GM12878 (cell line): ENCODE data around the gene GGCT. TPM values are rescaled to one million over a fixed set of nuclear protein-coding genes. Genes with fewer than 3 reads are reported as not detected.

Experiments used
- ATAC-seq: fragments of 200-7000 bp; cut with Tn5 transposase; 3 replicates; pipeline ENCODE4 v1.9.1; 2020; ENCODE audit warnings: mild to moderate bottlenecking, moderate library complexity
- BruUV-seq: library from RNA; stranded (reverse); fragments of 400-500 nt; replicated peaks from 2 replicates; lab custom pipeline; 2021; lab: Mats Ljungman, UMichigan
- CTCF ChIA-PET: fragments of 300-600 bp; sonication (Branson Sonifier 250); formaldehyde crosslinking; extraction: SDS; loops from one replicate; lab custom pipeline; 2021; ENCODE audit warnings: inconsistent platforms; lab: Yijun Ruan, JAX
- POLR2A ChIA-PET: fragments of 350-600 bp; formaldehyde crosslinking; extraction: SDS; loops from one replicate; lab custom pipeline; 2021; ENCODE audit warnings: inconsistent platforms; lab: Charles Lee
- RAD21 ChIA-PET: fragments of 300-600 bp; sonication (Branson Sonifier 250); formaldehyde crosslinking; loops from one replicate; lab custom pipeline; 2023; ENCODE audit warnings: antibody characterized with exemption; ENCODE audit not compliant: unreplicated experiment; lab: Charles Lee
- SMC1A ChIA-PET: fragments of 300-600 bp; sonication (Branson Sonifier 250); formaldehyde crosslinking; loops from one replicate; lab custom pipeline; 2023; ENCODE audit not compliant: unreplicated experiment, uncharacterized antibody; lab: Charles Lee
- DNase-seq: peaks from one replicate; pipeline ENCODE4 v3.0.0-alpha.2; 2011; ENCODE audit warnings: low read depth, low spot score
- FAIRE-seq: peaks from 3 replicates; lab custom pipeline; 2011; peaks lifted over from hg19 to GRCh38; lab: Jason Lieb, UNC
- H2AFZ ChIP-seq: 2 replicates; pipeline ENCODE4 v1.6.0; 2011; ENCODE audit warnings: low read depth, low read length, control low read depth; ENCODE audit not compliant: control insufficient read depth
- H3K27ac ChIP-seq: 2 replicates; pipeline ENCODE4 v1.5.1; 2011; ENCODE audit warnings: control low read depth; ENCODE audit not compliant: control insufficient read depth, insufficient read depth
- H3K27me3 ChIP-seq, 2 experiments: replicated peaks in 1 of 2; 2 replicates each; pipeline versions ENCODE4 v1.6.0 to v1.6.1; 2011; ENCODE audit warnings: low read length in 1 of 2; ENCODE audit not compliant: control insufficient read depth in 2 of 2, insufficient read depth in 2 of 2
- H3K36me3 ChIP-seq, 2 experiments: 2 replicates each; pipeline ENCODE4 v1.5.1; 2011; ENCODE audit warnings: low read length in 1 of 2; ENCODE audit not compliant: control insufficient read depth in 2 of 2, insufficient read depth in 2 of 2
- H3K4me1 ChIP-seq: 2 replicates; pipeline ENCODE4 v1.6.1; 2011; ENCODE audit warnings: mild to moderate bottlenecking, low read length, moderate library complexity, mixed read lengths; ENCODE audit not compliant: control insufficient read depth, insufficient read depth
- H3K4me2 ChIP-seq: 2 replicates; pipeline ENCODE4 v1.6.0; 2011; ENCODE audit warnings: control low read depth; ENCODE audit not compliant: control insufficient read depth, insufficient read depth
- H3K4me3 ChIP-seq: fragments of 200-600 bp; sonication (generic); 2 replicates; pipeline ENCODE4 v1.5.1; 2016
- H3K79me2 ChIP-seq: 2 replicates; pipeline ENCODE4 v1.6.0; 2011; ENCODE audit warnings: low read length; ENCODE audit not compliant: control insufficient read depth, insufficient read depth
- H3K9ac ChIP-seq: 2 replicates; pipeline ENCODE4 v1.8.0; 2011; ENCODE audit warnings: low read length, control low read depth, mixed read lengths; ENCODE audit not compliant: control insufficient read depth, insufficient read depth
- H3K9me3 ChIP-seq: replicated peaks from 3 replicates; pipeline ENCODE4 v1.5.1; 2011; ENCODE audit warnings: mild to moderate bottlenecking, low read length; ENCODE audit not compliant: control insufficient read depth, insufficient read depth
- H4K20me1 ChIP-seq: 2 replicates; pipeline ENCODE4 v1.6.0; 2011; ENCODE audit not compliant: control insufficient read depth, insufficient read depth
- ATF2 ChIP-seq: IDR thresholded peaks from 2 replicates; pipeline ENCODE4 v1.6.1; 2012; ENCODE audit warnings: low read length, inconsistent platforms
- ATF3 ChIP-seq: IDR thresholded peaks from 2 replicates; pipeline ENCODE4 v1.6.1; 2011; ENCODE audit warnings: low read depth, mild to moderate bottlenecking, low read length, moderate library complexity, borderline replicate concordance; ENCODE audit errors: extremely low read depth
- CBX5 ChIP-seq: sonication (generic); IDR thresholded peaks from 2 replicates; pipeline ENCODE4 v1.6.1; 2016; ENCODE audit warnings: low read depth, moderate library complexity, mild to moderate bottlenecking, inconsistent platforms
- CHD4 ChIP-seq: fragments of 200-600 bp; sonication (generic); IDR thresholded peaks from 2 replicates; pipeline ENCODE4 v1.6.1; 2016; ENCODE audit warnings: mild to moderate bottlenecking
- ESRRA ChIP-seq: IDR thresholded peaks from 2 replicates; pipeline ENCODE4 v1.6.1; 2012; ENCODE audit warnings: mild to moderate bottlenecking, low read length, improper control_type of control experiment
- EZH2 ChIP-seq: IDR thresholded peaks from 2 replicates; pipeline ENCODE4 v1.6.1; 2012; ENCODE audit warnings: low read depth, mild to moderate bottlenecking, control low read depth, inconsistent platforms, low read length, borderline replicate concordance; ENCODE audit not compliant: control insufficient read depth
- IKZF1 ChIP-seq: fragments of 450-650 bp; conservative IDR thresholded peaks from 2 replicates; pipeline ENCODE4 v1.6.1; 2017; ENCODE audit warnings: antibody characterized with exemption, mild to moderate bottlenecking
- JUNB ChIP-seq: IDR thresholded peaks from 2 replicates; pipeline ENCODE4 v1.6.1; 2016; ENCODE audit warnings: antibody characterized with exemption, mild to moderate bottlenecking
- KLF5 ChIP-seq: fragments of 450-650 bp; IDR thresholded peaks from 2 replicates; pipeline ENCODE4 v1.6.1; 2014; ENCODE audit warnings: mild to moderate bottlenecking; ENCODE audit not compliant: partially characterized antibody
- MTA3 ChIP-seq: IDR thresholded peaks from 2 replicates; pipeline ENCODE4 v1.6.1; 2012; ENCODE audit warnings: low read length, inconsistent platforms, borderline replicate concordance
- NRF1 ChIP-seq: conservative IDR thresholded peaks from 2 replicates; pipeline ENCODE4 v1.6.1; 2011; ENCODE audit warnings: mild to moderate bottlenecking, low read depth, low read length, improper control_type of control experiment
- POLR2AphosphoS2 ChIP-seq: IDR thresholded peaks from 2 replicates; pipeline ENCODE4 v1.6.1; 2011; ENCODE audit warnings: low read depth, mild to moderate bottlenecking, low read length, improper control_type of control experiment, moderate library complexity
- SMARCA5 ChIP-seq: fragments of 450-650 bp; IDR thresholded peaks from 2 replicates; pipeline ENCODE4 v1.6.1; 2017; ENCODE audit warnings: mild to moderate bottlenecking
- STAT1 ChIP-seq: fragments of 450-650 bp; conservative IDR thresholded peaks from 2 replicates; pipeline ENCODE4 v1.6.1; 2014; ENCODE audit warnings: antibody characterized with exemption, mild to moderate bottlenecking
- STAT3 ChIP-seq: IDR thresholded peaks from 2 replicates; pipeline ENCODE4 v1.6.1; 2011; ENCODE audit warnings: low read depth, low read length, improper control_type of control experiment
- SUPT20H ChIP-seq: IDR thresholded peaks from 2 replicates; pipeline ENCODE4 v1.6.1; 2011; ENCODE audit warnings: low read depth, mild to moderate bottlenecking, low read length, moderate library complexity, borderline replicate concordance; ENCODE audit not compliant: control insufficient read depth
- SUZ12 ChIP-seq: fragments of 200-600 bp; sonication (generic); IDR thresholded peaks from one replicate; pipeline ENCODE4 v1.6.1; 2018; ENCODE audit warnings: antibody characterized with exemption, mild to moderate bottlenecking; ENCODE audit not compliant: unreplicated experiment
- YY1 ChIP-seq: IDR thresholded peaks from 2 replicates; pipeline ENCODE4 v1.6.1; 2011; ENCODE audit warnings: low read depth, mild to moderate bottlenecking, low read length
- ZSCAN29 ChIP-seq: fragments of 450-650 bp; IDR thresholded peaks from 2 replicates; pipeline ENCODE4 v1.6.1; 2017; ENCODE audit warnings: mild to moderate bottlenecking, moderate library complexity
- WGBS: methylation state at CpG from one replicate; pipeline ENCODE4 v1.1.6; 2016; ENCODE audit warnings: low lambda C conversion rate; ENCODE audit not compliant: insufficient replicate concordance, insufficient coverage; ENCODE audit errors: missing lambda C conversion rate; 5-methylcytosine and 5-hydroxymethylcytosine counted together
- in situ Hi-C: fragments of 300-500 bp; cut with MboI; formaldehyde crosslinking; loops from 9 replicates; pipeline ENCODE4 v1.14.3; 2018; ENCODE audit warnings: mixed read lengths
- intact Hi-C: fragments of 100-400 bp; cut with micrococcal nuclease; formaldehyde crosslinking; loops from one replicate; pipeline ENCODE4 v1.14.2; 2022; ENCODE audit not compliant: unreplicated experiment
- polyA plus RNA-seq, 11 experiments: library from polyadenylated mRNA; depleted of rRNA in 4 of 11; unstranded in 6 of 11; stranded (reverse) in 5 of 11; fragments of >200 nt; fragmentation: Nextera tagmentation in 4 of 11; fragmentation: Illumina TruSeq in 1 of 11; extraction: Ambion mirVana in 4 of 11; extraction: Trizol in 1 of 11; gene quantifications; 1 replicate in 1 of 11; 2 replicates in 10 of 11; pipeline versions ENCODE4 v1.2.1 to v1.2.3, GENCODE V29; 2011 to 2016; ENCODE audit warnings: inconsistent platforms in 2 of 11, missing spikeins in 2 of 11, low read depth in 1 of 11
- total RNA-seq, 4 experiments: library from RNA; depleted of rRNA in 3 of 4; stranded (reverse); fragments of >200 nt in 3 of 4; fragmentation: Illumina TruSeq in 1 of 4; extraction: Trizol in 1 of 4; gene quantifications; 2 replicates each; pipeline versions ENCODE4 v1.2.1 to v1.2.3, GENCODE V29; 2013 to 2021
- TF ChIP-seq, protein P1 (sequence below): fragments of 450-650 bp; IDR thresholded peaks from 2 replicates; pipeline ENCODE4 v1.6.1; 2017; ENCODE audit warnings: mild to moderate bottlenecking, low read depth, inconsistent platforms; ENCODE audit not compliant: poor library complexity, severe bottlenecking

Gene GGCT
- total and polyA plus RNA-seq, 10 of the 15 experiments (the other 5 are each of a cell fraction or from before 2014, with no cell fraction given): 57.0 to 215 (median 92.3) TPM

- CTCF ChIA-PET: interaction anchor here (1.5 kb wide), 1 partner anchor 12 kb away, joined by 5 read pairs; no protein-coding TSS in a partner anchor
- in situ Hi-C loops: no loop called here
- no peak overlapping the region for H3K4me3 ChIP-seq
- H2AFZ ChIP-seq: no peak overlapping the region
- POLR2A ChIA-PET: no interaction called here
- H3K27me3 ChIP-seq: no peaks in the 10 kb centered on the region
- no TSS peak for BruUV-seq
- H3K9ac ChIP-seq: no peak overlapping the region
- SMC1A ChIA-PET: interaction anchor here (0.6 to 0.8 kb wide), 2 partner anchors 12 to 39 kb away, joined by 3 read pairs; no protein-coding TSS in a partner anchor
- 77% methylated on average over 4 of the region's 4 CpGs for WGBS
- H3K27ac ChIP-seq: no peak overlapping the region
- intact Hi-C loops: loop anchor here (5.0 kb wide), 1 partner anchor 42 kb away; the partner anchor contains the start of gene GGCT
- no peak for DNase-seq
- H3K4me2 ChIP-seq: no peak overlapping the region
- ATAC-seq: no peak
- no peaks in the 10 kb centered on the region for H4K20me1 ChIP-seq
- peaks cover 2% of the 10 kb centered on the region; the same call in 1 of the 2 replicates for H3K79me2 ChIP-seq
- RAD21 ChIA-PET: interaction anchor here (1.9 kb wide), 1 partner anchor 186 kb away, joined by 5 read pairs; no protein-coding TSS in a partner anchor
- no peak for FAIRE-seq
- peaks cover 0 to 4% of the 10 kb centered on the region in 2 experiments; a peak in 2 of 4 replicates for H3K36me3 ChIP-seq
- TF ChIP-seq IKZF1: no peak
- no peak for TF ChIP-seq SMARCA5
- no peak for TF ChIP-seq STAT1
- TF ChIP-seq ESRRA: no peak
- no peak for TF ChIP-seq STAT3
- TF ChIP-seq, protein P1, sequence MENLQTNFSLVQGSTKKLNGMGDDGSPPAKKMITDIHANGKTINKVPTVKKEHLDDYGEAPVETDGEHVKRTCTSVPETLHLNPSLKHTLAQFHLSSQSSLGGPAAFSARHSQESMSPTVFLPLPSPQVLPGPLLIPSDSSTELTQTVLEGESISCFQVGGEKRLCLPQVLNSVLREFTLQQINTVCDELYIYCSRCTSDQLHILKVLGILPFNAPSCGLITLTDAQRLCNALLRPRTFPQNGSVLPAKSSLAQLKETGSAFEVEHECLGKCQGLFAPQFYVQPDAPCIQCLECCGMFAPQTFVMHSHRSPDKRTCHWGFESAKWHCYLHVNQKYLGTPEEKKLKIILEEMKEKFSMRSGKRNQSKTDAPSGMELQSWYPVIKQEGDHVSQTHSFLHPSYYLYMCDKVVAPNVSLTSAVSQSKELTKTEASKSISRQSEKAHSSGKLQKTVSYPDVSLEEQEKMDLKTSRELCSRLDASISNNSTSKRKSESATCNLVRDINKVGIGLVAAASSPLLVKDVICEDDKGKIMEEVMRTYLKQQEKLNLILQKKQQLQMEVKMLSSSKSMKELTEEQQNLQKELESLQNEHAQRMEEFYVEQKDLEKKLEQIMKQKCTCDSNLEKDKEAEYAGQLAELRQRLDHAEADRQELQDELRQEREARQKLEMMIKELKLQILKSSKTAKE: no peak
- TF ChIP-seq SUPT20H: no peak
- no peak for TF ChIP-seq JUNB
- TF ChIP-seq NRF1: no peak
- TF ChIP-seq ZSCAN29: no peak
- no peak for TF ChIP-seq YY1
- no peak for TF ChIP-seq ATF3
- TF ChIP-seq SUZ12: no peak
- TF ChIP-seq POLR2AphosphoS2: no peak
- TF ChIP-seq ATF2: no peak
- no peak for TF ChIP-seq EZH2
- no peak for TF ChIP-seq KLF5
- TF ChIP-seq CBX5: no peak
- TF ChIP-seq MTA3: no peak
- TF ChIP-seq CHD4: no peak
- TF ChIP-seq, all 136 proteins: peak for 0
- Histone ChIP-seq H3K4me1 (peaks cover 29% of the 10 kb centered on the region), H3K9me3 (no peaks in the 10 kb centered on the region)
These were observed 44.4 kb downstream of the GGCT start for GRCh38 chr7:30460246-30460633.
